ENCODE measurements around the gene L3MBTL1. TPM values are rescaled to one million over a fixed set of nuclear protein-coding genes. Genes with fewer than 3 reads are reported as not detected.

L3MBTL1 gene
- total and polyA plus RNA-seq, 2 donors (not counting 3 experiments of a cell fraction or from before 2014, with no cell fraction given) = 5.2 to 8.2 TPM

DNA sequence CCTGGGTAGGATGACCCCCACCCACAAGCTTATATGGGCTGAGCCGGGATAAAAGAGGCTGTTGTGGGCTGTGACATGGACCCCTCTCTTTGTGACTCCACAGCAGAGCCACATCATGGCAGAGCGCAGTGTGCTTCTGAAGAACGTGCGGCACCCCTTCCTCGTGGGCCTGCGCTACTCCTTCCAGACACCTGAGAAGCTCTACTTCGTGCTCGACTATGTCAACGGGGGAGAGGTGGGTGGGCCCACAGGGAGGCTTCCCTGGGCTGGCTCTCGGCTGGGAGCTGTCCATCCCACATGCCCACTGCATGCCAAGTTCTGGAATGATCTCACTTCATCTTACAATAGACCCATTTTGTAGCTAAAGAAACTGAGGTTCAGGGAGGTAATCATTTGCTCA is 61.8 kb downstream of the L3MBTL1 start:
- no peaks in the 10 kb centered on the region for H4K20me1 ChIP-seq (replicated peaks; ENCODE audit: control insufficient read depth, extremely low read depth, insufficient read depth, low read length)
- TF ChIP-seq EZH2 (IDR thresholded peaks at IDR 0.05; ENCODE audit: borderline replicate concordance, low read depth, low read length, severe bottlenecking) (no peak), POLR2AphosphoS5 (IDR thresholded peaks at IDR 0.05; ENCODE audit: insufficient read depth, low read depth, low read length) (no peak), POLR2A (IDR thresholded peaks at IDR 0.05; ENCODE audit: low read depth, low read length) (no peak), GATA2 (IDR thresholded peaks at IDR 0.05; ENCODE audit: insufficient read depth, insufficient read length, low read depth, low read length) (no peak), JUN (IDR thresholded peaks at IDR 0.05; ENCODE audit: borderline replicate concordance, insufficient read depth, insufficient read length, low read depth) (no peak), FOS (IDR thresholded peaks at IDR 0.05; ENCODE audit: borderline replicate concordance, insufficient read depth, low read length) (no peak), MYC (IDR thresholded peaks at IDR 0.05; ENCODE audit: low read depth, low read length) (no peak)
- TF ChIP-seq, protein P1, sequence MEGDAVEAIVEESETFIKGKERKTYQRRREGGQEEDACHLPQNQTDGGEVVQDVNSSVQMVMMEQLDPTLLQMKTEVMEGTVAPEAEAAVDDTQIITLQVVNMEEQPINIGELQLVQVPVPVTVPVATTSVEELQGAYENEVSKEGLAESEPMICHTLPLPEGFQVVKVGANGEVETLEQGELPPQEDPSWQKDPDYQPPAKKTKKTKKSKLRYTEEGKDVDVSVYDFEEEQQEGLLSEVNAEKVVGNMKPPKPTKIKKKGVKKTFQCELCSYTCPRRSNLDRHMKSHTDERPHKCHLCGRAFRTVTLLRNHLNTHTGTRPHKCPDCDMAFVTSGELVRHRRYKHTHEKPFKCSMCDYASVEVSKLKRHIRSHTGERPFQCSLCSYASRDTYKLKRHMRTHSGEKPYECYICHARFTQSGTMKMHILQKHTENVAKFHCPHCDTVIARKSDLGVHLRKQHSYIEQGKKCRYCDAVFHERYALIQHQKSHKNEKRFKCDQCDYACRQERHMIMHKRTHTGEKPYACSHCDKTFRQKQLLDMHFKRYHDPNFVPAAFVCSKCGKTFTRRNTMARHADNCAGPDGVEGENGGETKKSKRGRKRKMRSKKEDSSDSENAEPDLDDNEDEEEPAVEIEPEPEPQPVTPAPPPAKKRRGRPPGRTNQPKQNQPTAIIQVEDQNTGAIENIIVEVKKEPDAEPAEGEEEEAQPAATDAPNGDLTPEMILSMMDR (IDR thresholded peaks at IDR 0.05; ENCODE audit: extremely low read depth in 1 of 2, insufficient read depth in 1 of 2, low read depth in 1 of 2, low read length in 2 of 2) = no peak
- TF ChIP-seq, protein P2, sequence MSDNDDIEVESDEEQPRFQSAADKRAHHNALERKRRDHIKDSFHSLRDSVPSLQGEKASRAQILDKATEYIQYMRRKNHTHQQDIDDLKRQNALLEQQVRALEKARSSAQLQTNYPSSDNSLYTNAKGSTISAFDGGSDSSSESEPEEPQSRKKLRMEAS (IDR thresholded peaks at IDR 0.05; ENCODE audit: insufficient read depth, insufficient read length) = no peak
- no TSS peak for BruUV-seq (replicated peaks)
- no peak overlapping the region for H3K4me2 ChIP-seq (ENCODE audit: insufficient read depth, low read length)
- no peaks in the 10 kb centered on the region for H3K79me2 ChIP-seq (ENCODE audit: control insufficient read depth, insufficient read depth, low read length)
- no peak overlapping the region for H3K27ac ChIP-seq (ENCODE audit: insufficient read depth, low read depth, low read length)
- ChIA-PET CTCF (interaction anchor here (2.5 kb wide), 1 partner anchor 31 kb away, joined by 12 read pairs; no protein-coding TSS in a partner anchor), POLR2A (no interaction called here)
- no peaks in the 10 kb centered on the region for H3K9me1 ChIP-seq (replicated peaks; ENCODE audit: control insufficient read depth, extremely low read depth, insufficient read depth, low read length)
- no peak overlapping the region for H3K9ac ChIP-seq (replicated peaks; ENCODE audit: extremely low read depth, insufficient read depth, low read length)
- H2AFZ ChIP-seq (ENCODE audit: low read depth, low read length) = no peak overlapping the region
- FAIRE-seq (no peak), DNase-seq (ENCODE audit: low read depth, low spot score) (no peak)
- dilution Hi-C loops (cut with MboI; ENCODE audit: extremely low pct_ligation_motif_present, low sequenced_read_pairs) = no loop called here
- no peaks in the 10 kb centered on the region for H3K4me1 ChIP-seq (ENCODE audit: control insufficient read depth, extremely low read depth, insufficient read depth, low read length)
- intact Hi-C loops (cut with micrococcal nuclease) = no loop called here
- no peaks in the 10 kb centered on the region for H3K27me3 ChIP-seq (ENCODE audit: control insufficient read depth in 2 of 2, insufficient read depth in 2 of 2, low read length in 2 of 2)
- no peak overlapping the region for H3K4me3 ChIP-seq (replicated peaks in 1 of 3; ENCODE audit: insufficient read depth in 1 of 3, low read depth in 1 of 3, low read length in 3 of 3)
- H3K9me3 ChIP-seq (replicated peaks; ENCODE audit: control insufficient read depth, insufficient read depth, low read length) = no peaks in the 10 kb centered on the region
- no peaks in the 10 kb centered on the region for H3K36me3 ChIP-seq (ENCODE audit: control insufficient read depth in 2 of 2, extremely low read depth in 1 of 2, insufficient read depth in 2 of 2, low read length in 2 of 2)
